Cardiac muscle cell (in vitro differentiated cells and primary cell): Measurements from ENCODE around the gene UBASH3B. TPM values are rescaled to one million over a fixed set of nuclear protein-coding genes. Genes with fewer than 3 reads are reported as not detected.

Experiments
- DNase-seq, 2 donors: peaks; one replicate each; pipeline versions ENCODE4 v3.0.0 to v3.0.0-alpha.2; 2010 to 2017; ENCODE audit warnings: low read depth in 1 of 2, low spot score in 1 of 2
- H3K27ac ChIP-seq: fragments of 200-600 bp; sonication (generic); 2 replicates; pipeline ENCODE4 v1.5.1; 2016
- H3K27me3 ChIP-seq: fragments of 200-600 bp; sonication (generic); 2 replicates; pipeline ENCODE4 v1.6.0; 2016; ENCODE audit warnings: control low read depth
- H3K36me3 ChIP-seq: fragments of 200-600 bp; sonication (generic); 2 replicates; pipeline ENCODE4 v1.5.1; 2016; ENCODE audit warnings: control low read depth
- H3K4me1 ChIP-seq: fragments of 200-600 bp; sonication (generic); 2 replicates; pipeline ENCODE4 v1.8.1; 2017; ENCODE audit warnings: low read depth, mild to moderate bottlenecking, mixed run types
- H3K4me3 ChIP-seq: fragments of 200-600 bp; sonication (generic); 2 replicates; pipeline ENCODE4 v1.5.1; 2016; ENCODE audit warnings: mild to moderate bottlenecking
- H3K9me3 ChIP-seq: fragments of 200-600 bp; sonication (generic); 2 replicates; pipeline ENCODE4 v1.5.1; 2017; ENCODE audit warnings: low read depth, mild to moderate bottlenecking, control low read depth
- CTCF ChIP-seq: IDR thresholded peaks from 2 replicates; pipeline ENCODE4 v1.5.1; 2012; ENCODE audit warnings: low read depth, mild to moderate bottlenecking, low read length
- polyA plus RNA-seq: library from polyadenylated mRNA; unstranded; fragments of >200 nt; fragmentation: Nextera tagmentation; extraction: Ambion mirVana; gene quantifications from 2 replicates; pipeline ENCODE4 v1.2.1, GENCODE V29; 2016
- total RNA-seq: library from RNA; depleted of rRNA; stranded (reverse); fragments of >200 nt; gene quantifications from 2 replicates; pipeline ENCODE4 v1.2.3, GENCODE V29; 2016

UBASH3B gene
- total and polyA plus RNA-seq, 2 experiments from 2014 or later, result 2.7 TPM; not detected in 1

GRCh38 chr11:122671400-122671891, 15.9 kb downstream of the UBASH3B start:
- Histone ChIP-seq H3K27ac (no peak overlapping the region), H3K4me3 (no peak overlapping the region), H3K36me3 (no peaks in the 10 kb centered on the region), H3K27me3 (no peaks in the 10 kb centered on the region), H3K4me1 (no peaks in the 10 kb centered on the region), H3K9me3 (no peaks in the 10 kb centered on the region)
- DNase-seq, result peak in 1 of 2 donors; percentile 16
- TF ChIP-seq CTCF, result no peak

- H3K36me3 ChIP-seq, result no peaks in the 10 kb centered on the region
- no peaks in the 10 kb centered on the region for H3K4me1 ChIP-seq
- TF ChIP-seq CTCF, result no peak
- no peaks in the 10 kb centered on the region for H3K27me3 ChIP-seq
- no peak overlapping the region for H3K4me3 ChIP-seq
- DNase-seq, result no peak
- H3K27ac ChIP-seq, result no peak overlapping the region
- H3K9me3 ChIP-seq, result no peaks in the 10 kb centered on the region
Measured at GRCh38 chr11:122672892-122673291, 17.4 kb downstream of the UBASH3B start.

GRCh38 chr11:122673701-122674100, 18.2 kb downstream of the UBASH3B start:
- Histone ChIP-seq H3K27ac (no peak overlapping the region), H3K9me3 (no peaks in the 10 kb centered on the region), H3K4me1 (no peaks in the 10 kb centered on the region), H3K36me3 (no peaks in the 10 kb centered on the region), H3K27me3 (no peaks in the 10 kb centered on the region), H3K4me3 (no peak overlapping the region)
- no peak for TF ChIP-seq CTCF
- peak in 1 of 2 donors; percentile 46 for DNase-seq

- TF ChIP-seq CTCF, result no peak
- Histone ChIP-seq H3K9me3 (no peaks in the 10 kb centered on the region), H3K4me3 (no peak overlapping the region), H3K27ac (no peak overlapping the region), H3K36me3 (no peaks in the 10 kb centered on the region), H3K27me3 (no peaks in the 10 kb centered on the region), H3K4me1 (no peaks in the 10 kb centered on the region)
- DNase-seq, result no peak
Measured at GRCh38 chr11:122676638-122677037, 21.1 kb downstream of the UBASH3B start.

GRCh38 chr11:122677256-122677655, 21.7 kb downstream of the UBASH3B start:
- H3K4me3 ChIP-seq, result no peak overlapping the region
- TF ChIP-seq CTCF, result no peak
- no peaks in the 10 kb centered on the region for H3K27me3 ChIP-seq
- no peaks in the 10 kb centered on the region for H3K4me1 ChIP-seq
- DNase-seq, result no peak
- no peak overlapping the region for H3K27ac ChIP-seq
- H3K36me3 ChIP-seq, result no peaks in the 10 kb centered on the region
- no peaks in the 10 kb centered on the region for H3K9me3 ChIP-seq

- no peaks in the 10 kb centered on the region for H3K4me1 ChIP-seq
- no peak overlapping the region for H3K27ac ChIP-seq
- no peak for DNase-seq
- no peak overlapping the region for H3K4me3 ChIP-seq
- no peak for TF ChIP-seq CTCF
- no peaks in the 10 kb centered on the region for H3K27me3 ChIP-seq
- H3K9me3 ChIP-seq, result no peaks in the 10 kb centered on the region
- no peaks in the 10 kb centered on the region for H3K36me3 ChIP-seq
Measured at GRCh38 chr11:122678406-122678805, 22.9 kb downstream of the UBASH3B start.
